Measurements from ENCODE around the gene GSAP.

- TF ChIP-seq CTCF (IDR thresholded peaks at IDR 0.05) (no peak), EZH2 (IDR thresholded peaks at IDR 0.05; ENCODE audit: borderline replicate concordance, insufficient read depth, low read depth, low read length, poor library complexity, severe bottlenecking) (no peak)
Observed at GRCh38 chr7:77367976-77368375, 48.2 kb downstream of the GSAP start.

Data from B cell (primary cell).